Gastrocnemius medialis (tissue), 4 donors: Measurements from ENCODE around the gene ZC3H6. TPM values are rescaled to one million over a fixed set of nuclear protein-coding genes. Genes with fewer than 3 reads are reported as not detected.

ENCODE experiments used
- ATAC-seq, 2 donors: fragments of 150-250 bp; one replicate each; pipeline ENCODE4 v1.9.1; 2016
- DNase-seq, 2 donors: peaks; one replicate each; pipeline ENCODE4 v3.0.0-alpha.2; 2019
- H3K27ac ChIP-seq, 4 donors: fragments of 200-600 bp; sonication (generic); 1 replicate in 1 of 4; 2 replicates in 3 of 4; pipeline ENCODE4 v1.5.1; 2016 to 2018; ENCODE audit warnings: mild to moderate bottlenecking in 2 of 4, moderate library complexity in 1 of 4
- H3K27me3 ChIP-seq, 3 donors: fragments of 200-600 bp; sonication (generic) in 2 of 3; 1 replicate in 1 of 3; 2 replicates in 2 of 3; pipeline versions ENCODE4 v1.5.1 to v1.6.0; 2016 to 2019; ENCODE audit warnings: mild to moderate bottlenecking in 1 of 3, moderate library complexity in 1 of 3
- H3K36me3 ChIP-seq, 2 donors: fragments of 200-600 bp; sonication (generic) in 1 of 2; one replicate each; pipeline ENCODE4 v1.5.1; 2017 to 2018
- H3K4me1 ChIP-seq, 2 donors: fragments of 200-600 bp; sonication (generic) in 1 of 2; one replicate each; pipeline ENCODE4 v1.5.1; 2016 to 2017; ENCODE audit warnings: mild to moderate bottlenecking in 2 of 2
- H3K4me3 ChIP-seq, 4 donors: fragments of 200-600 bp; sonication (generic) in 3 of 4; 1 replicate in 1 of 4; 2 replicates in 3 of 4; pipeline ENCODE4 v1.5.1; 2016 to 2019; ENCODE audit warnings: mild to moderate bottlenecking in 2 of 4
- H3K9me3 ChIP-seq, 3 donors: fragments of 200-600 bp; sonication (generic) in 2 of 3; 1 replicate in 1 of 3; 2 replicates in 2 of 3; pipeline ENCODE4 v1.5.1; 2016 to 2019
- POLR2A ChIP-seq, 2 donors: fragments of 450-650 bp; IDR thresholded peaks; one replicate each; pipeline ENCODE4 v1.6.1; 2017; ENCODE audit warnings: antibody characterized with exemption in 2 of 2, mild to moderate bottlenecking in 2 of 2, moderate library complexity in 2 of 2
- in situ Hi-C, 4 donors: fragments of 200-750 bp; cut with MboI; loops; one replicate each; pipeline versions ENCODE4 v1.15.0 to v1.8.0; 2017; ENCODE audit warnings: low sequenced_read_pairs in 4 of 4
- intact Hi-C: fragments of 100-400 bp; cut with DNase I; formaldehyde crosslinking; loops from one replicate; pipeline ENCODE4 v1.15.1; 2023; ENCODE audit warnings: low total_unique reads
- total RNA-seq, 4 donors: library from RNA; depleted of rRNA; stranded (reverse); fragments of >200 nt; gene quantifications; one replicate each; pipeline versions ENCODE4 v1.1.0 to v1.2.3, GENCODE V29; 2016
- TF ChIP-seq, protein P1 (sequence below), 5 experiments: fragments of 450-650 bp in 3 of 5; fragments of 200-600 bp in 2 of 5; sonication (generic) in 2 of 5; IDR thresholded peaks in 4 of 5; conservative IDR thresholded peaks in 1 of 5; 1 replicate in 4 of 5; 2 replicates in 1 of 5; pipeline ENCODE4 v1.5.1; 2016 to 2019; ENCODE audit warnings: antibody characterized with exemption in 5 of 5, mild to moderate bottlenecking in 3 of 5, moderate library complexity in 3 of 5

The ZC3H6 gene
- total RNA-seq, 4 donors from 2014 or later = 6.3 to 15.1 (median 9.9) TPM

DNA sequence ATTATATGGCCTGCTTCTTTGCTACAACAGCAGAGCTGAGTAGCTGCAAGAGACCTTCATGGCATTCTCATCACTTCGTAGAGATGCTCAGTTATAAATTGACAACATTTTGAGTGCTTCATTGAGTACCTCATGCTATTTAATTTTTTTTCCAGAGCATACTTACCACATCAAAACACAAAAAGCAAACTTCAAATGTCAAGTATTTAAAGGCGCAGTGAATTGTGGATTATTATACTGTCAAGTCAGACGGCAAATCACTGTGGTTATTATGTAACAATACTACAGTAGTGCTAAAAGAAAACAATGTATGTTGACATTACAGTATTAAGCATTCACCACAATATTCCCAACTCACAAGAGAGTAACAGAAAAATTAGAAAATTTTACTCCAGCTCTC is 33.0 kb upstream of the ZC3H6 start:
- intact Hi-C loops (no loop called here), in situ Hi-C loops (no loop called here)
- H3K27ac ChIP-seq = no peak overlapping the region
- no peak overlapping the region for H3K4me3 ChIP-seq
- no peaks in the 10 kb centered on the region for H3K4me1 ChIP-seq
- no peaks in the 10 kb centered on the region for H3K9me3 ChIP-seq
- DNase-seq = no peak
- H3K27me3 ChIP-seq = no peaks in the 10 kb centered on the region
- ATAC-seq = no peak
- peaks cover 0 to 22% of the 10 kb centered on the region in 2 donors for H3K36me3 ChIP-seq
- TF ChIP-seq, protein P1, sequence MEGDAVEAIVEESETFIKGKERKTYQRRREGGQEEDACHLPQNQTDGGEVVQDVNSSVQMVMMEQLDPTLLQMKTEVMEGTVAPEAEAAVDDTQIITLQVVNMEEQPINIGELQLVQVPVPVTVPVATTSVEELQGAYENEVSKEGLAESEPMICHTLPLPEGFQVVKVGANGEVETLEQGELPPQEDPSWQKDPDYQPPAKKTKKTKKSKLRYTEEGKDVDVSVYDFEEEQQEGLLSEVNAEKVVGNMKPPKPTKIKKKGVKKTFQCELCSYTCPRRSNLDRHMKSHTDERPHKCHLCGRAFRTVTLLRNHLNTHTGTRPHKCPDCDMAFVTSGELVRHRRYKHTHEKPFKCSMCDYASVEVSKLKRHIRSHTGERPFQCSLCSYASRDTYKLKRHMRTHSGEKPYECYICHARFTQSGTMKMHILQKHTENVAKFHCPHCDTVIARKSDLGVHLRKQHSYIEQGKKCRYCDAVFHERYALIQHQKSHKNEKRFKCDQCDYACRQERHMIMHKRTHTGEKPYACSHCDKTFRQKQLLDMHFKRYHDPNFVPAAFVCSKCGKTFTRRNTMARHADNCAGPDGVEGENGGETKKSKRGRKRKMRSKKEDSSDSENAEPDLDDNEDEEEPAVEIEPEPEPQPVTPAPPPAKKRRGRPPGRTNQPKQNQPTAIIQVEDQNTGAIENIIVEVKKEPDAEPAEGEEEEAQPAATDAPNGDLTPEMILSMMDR (IDR thresholded peaks at IDR 0.05 in 4 of 5, conservative IDR thresholded peaks at IDR 0.05 in 1 of 5) = no peak
- TF ChIP-seq POLR2A (IDR thresholded peaks at IDR 0.05) = no peak

DNA sequence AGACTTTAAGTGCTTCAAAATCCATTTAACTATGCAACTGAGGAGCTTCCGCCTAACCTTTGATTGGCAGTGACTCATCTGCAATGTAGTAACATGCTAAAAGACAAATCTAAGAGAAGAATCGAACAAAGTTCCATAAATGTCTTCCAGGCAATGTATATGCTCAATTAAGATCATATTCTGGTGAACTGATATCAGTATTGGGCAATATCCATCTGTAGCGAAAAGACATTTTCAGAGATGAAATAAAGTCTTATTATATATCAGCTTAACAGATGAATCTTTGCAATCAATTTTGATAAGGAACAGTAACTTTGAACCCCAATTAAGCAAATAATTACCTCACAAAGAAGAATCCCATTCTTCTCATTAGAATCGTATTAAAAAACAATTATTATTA is 32.2 kb upstream of the ZC3H6 start:
- no peak overlapping the region for H3K27ac ChIP-seq
- intact Hi-C loops (no loop called here), in situ Hi-C loops (no loop called here)
- H3K9me3 ChIP-seq = no peaks in the 10 kb centered on the region
- peaks cover 0 to 31% of the 10 kb centered on the region in 2 donors for H3K36me3 ChIP-seq
- DNase-seq (no peak), ATAC-seq (no peak)
- no peak overlapping the region for H3K4me3 ChIP-seq
- H3K4me1 ChIP-seq = no peaks in the 10 kb centered on the region
- TF ChIP-seq, protein P1 (IDR thresholded peaks at IDR 0.05 in 4 of 5, conservative IDR thresholded peaks at IDR 0.05 in 1 of 5) = no peak
- no peak for TF ChIP-seq POLR2A (IDR thresholded peaks at IDR 0.05)
- H3K27me3 ChIP-seq = no peaks in the 10 kb centered on the region

DNA sequence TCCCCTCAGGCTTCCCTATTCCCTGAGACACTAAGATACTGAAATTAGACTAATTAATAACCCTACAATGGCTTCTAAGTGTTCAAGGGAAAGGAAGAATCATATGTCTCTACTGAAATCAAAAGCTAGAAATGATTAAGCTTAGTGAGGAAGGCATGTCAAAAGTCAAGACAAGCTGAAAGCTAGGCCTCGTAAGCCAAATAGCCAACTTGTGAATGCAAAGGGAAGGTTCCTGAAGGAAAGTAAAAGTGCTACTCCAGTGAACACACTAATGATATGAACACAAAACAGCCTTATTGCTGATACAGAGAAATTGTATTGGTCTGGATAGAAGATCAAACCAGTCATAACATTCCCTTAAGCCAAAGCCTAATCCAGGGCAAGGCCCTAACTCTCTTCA is 30.5 kb upstream of the ZC3H6 start:
- in situ Hi-C loops = no loop called here
- intact Hi-C loops = no loop called here
- Histone ChIP-seq H3K4me3 (no peak overlapping the region), H3K27me3 (no peaks in the 10 kb centered on the region), H3K27ac (no peak overlapping the region), H3K4me1 (no peaks in the 10 kb centered on the region), H3K36me3 (peaks cover 0 to 41% of the 10 kb centered on the region in 2 donors), H3K9me3 (no peaks in the 10 kb centered on the region)
- TF ChIP-seq, protein P1 (IDR thresholded peaks at IDR 0.05 in 4 of 5, conservative IDR thresholded peaks at IDR 0.05 in 1 of 5) = no peak
- no peak for TF ChIP-seq POLR2A (IDR thresholded peaks at IDR 0.05)
- DNase-seq = no peak
- no peak for ATAC-seq

DNA sequence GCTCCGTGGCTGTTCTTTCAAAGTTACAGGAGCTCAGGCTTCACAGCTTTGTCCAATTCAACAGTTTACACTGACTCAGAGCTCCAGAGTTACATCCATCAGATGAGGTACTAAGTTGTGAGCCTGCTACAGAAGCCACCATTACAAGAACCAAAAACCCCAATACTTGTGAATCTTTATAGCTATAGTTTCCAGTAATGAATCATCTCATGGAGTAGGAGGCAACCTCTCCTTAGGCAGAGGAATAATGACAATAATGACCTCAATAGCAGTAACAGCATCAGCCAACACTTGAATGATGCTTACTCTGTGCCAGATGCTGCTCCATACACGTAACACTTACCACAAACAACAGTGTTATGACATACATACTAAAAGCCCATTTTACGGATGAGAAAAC is 24.1 kb upstream of the ZC3H6 start:
- Histone ChIP-seq H3K27me3 (no peaks in the 10 kb centered on the region), H3K27ac (no peak overlapping the region), H3K36me3 (peaks cover 0 to 28% of the 10 kb centered on the region in 2 donors), H3K9me3 (no peaks in the 10 kb centered on the region), H3K4me1 (peaks cover 9 to 15% of the 10 kb centered on the region in 2 donors), H3K4me3 (no peak overlapping the region)
- TF ChIP-seq POLR2A (IDR thresholded peaks at IDR 0.05) = no peak
- TF ChIP-seq, protein P1 (IDR thresholded peaks at IDR 0.05 in 4 of 5, conservative IDR thresholded peaks at IDR 0.05 in 1 of 5) = no peak
- DNase-seq (no peak), ATAC-seq (no peak)
- intact Hi-C loops (no loop called here), in situ Hi-C loops (loop anchor here (10.0 to 25.0 kb wide), 6 partner anchors 186 to 1114 kb away; partner anchors contain the start of genes RGPD8 (in 2 of the 4), ANAPC1 (in 1 of the 4), CHCHD5 (in 1 of the 4) and MERTK (in 1 of the 4))
